SK-N-SH (cell line): ENCODE measurements around the gene MOCS3. TPM values are rescaled to one million over a fixed set of nuclear protein-coding genes. Genes with fewer than 3 reads are reported as not detected.

ENCODE experiments used
- CTCF ChIA-PET: fragments of 300-600, 350-600 bp; formaldehyde crosslinking; extraction: SDS; loops from one replicate; lab custom pipeline; 2021; lab: Yijun Ruan, JAX
- POLR2A ChIA-PET: fragments of 350-600 bp; sonication (Branson Sonifier 250); formaldehyde crosslinking; extraction: SDS; loops from one replicate; lab custom pipeline; 2020; ENCODE audit warnings: antibody characterized with exemption, inconsistent platforms; lab: Yijun Ruan, JAX
- DNase-seq: peaks from one replicate; pipeline ENCODE4 v3.0.0; 2012
- H2AFZ ChIP-seq: fragments of 200-600 bp; sonication (generic); 2 replicates; pipeline ENCODE4 v1.8.1; 2016; ENCODE audit warnings: antibody characterized with exemption, mild to moderate bottlenecking, low read depth
- H3F3A ChIP-seq: fragments of 200-600 bp; sonication (generic); replicated peaks from 2 replicates; pipeline ENCODE3; 2016; ENCODE audit warnings: antibody characterized with exemption, mild to moderate bottlenecking; ENCODE audit not compliant: insufficient read depth
- H3K27ac ChIP-seq, 2 experiments: fragments of 200-500 bp in 1 of 2; fragments of 200-600 bp in 1 of 2; sonication (Bioruptor generic) in 1 of 2; sonication (generic), shearing (Covaris generic) in 1 of 2; 2 replicates each; pipeline versions ENCODE4 v1.5.1 to v1.6.1; 2014 to 2016; ENCODE audit warnings: low read depth in 2 of 2, inconsistent platforms in 1 of 2, low read length in 1 of 2, mild to moderate bottlenecking in 1 of 2, mixed read lengths in 1 of 2
- H3K27me3 ChIP-seq: fragments of 200-600 bp; sonication (generic), shearing (Covaris generic); 2 replicates; pipeline ENCODE4 v1.6.1; 2016; ENCODE audit warnings: mixed run types; ENCODE audit not compliant: insufficient read depth
- H3K36me3 ChIP-seq, 2 experiments: fragments of 200-500 bp in 1 of 2; fragments of 200-600 bp in 1 of 2; sonication (Bioruptor generic) in 1 of 2; sonication (generic) in 1 of 2; replicated peaks in 1 of 2; 2 replicates each; pipeline versions ENCODE3 to v1.5.1; 2014 to 2016; ENCODE audit warnings: low read length in 1 of 2, mild to moderate bottlenecking in 1 of 2; ENCODE audit not compliant: insufficient read depth in 2 of 2, control insufficient read depth in 1 of 2
- H3K4me1 ChIP-seq, 2 experiments: fragments of 200-500 bp in 1 of 2; fragments of 200-600 bp in 1 of 2; sonication (Bioruptor generic) in 1 of 2; sonication (generic), shearing (Covaris generic) in 1 of 2; 2 replicates each; pipeline versions ENCODE4 v1.5.1 to v1.6.1; 2014 to 2016; ENCODE audit warnings: low read depth in 1 of 2, low read length in 1 of 2, mixed run types in 1 of 2; ENCODE audit not compliant: insufficient read depth in 2 of 2, control insufficient read depth in 1 of 2
- H3K4me2 ChIP-seq: fragments of 200-600 bp; sonication (generic), shearing (Covaris generic); 2 replicates; pipeline ENCODE4 v1.6.1; 2017; ENCODE audit warnings: mixed run types
- H3K4me3 ChIP-seq, 2 experiments: fragments of 200-500 bp in 1 of 2; fragments of 200-600 bp in 1 of 2; sonication (Bioruptor generic) in 1 of 2; sonication (generic), shearing (Covaris generic) in 1 of 2; 2 replicates each; pipeline versions ENCODE4 v1.5.1 to v1.8.1; 2014 to 2016; ENCODE audit warnings: low read depth in 2 of 2, inconsistent platforms in 1 of 2, low read length in 1 of 2, mild to moderate bottlenecking in 1 of 2, mixed read lengths in 1 of 2, moderate library complexity in 1 of 2
- H3K79me2 ChIP-seq: fragments of 200-600 bp; sonication (generic); 2 replicates; pipeline ENCODE4 v1.8.1; 2017; ENCODE audit warnings: mild to moderate bottlenecking; ENCODE audit not compliant: insufficient read depth
- H3K9ac ChIP-seq: fragments of 200-600 bp; sonication (generic); 2 replicates; pipeline ENCODE4 v1.6.1; 2017; ENCODE audit warnings: mixed run types
- H3K9me2 ChIP-seq: fragments of 200-600 bp; sonication (generic); 2 replicates; pipeline ENCODE4 v1.6.1; 2017; ENCODE audit warnings: mixed run types
- H3K9me3 ChIP-seq: fragments of 200-600 bp; sonication (generic); 2 replicates; pipeline ENCODE4 v1.6.1; 2017; ENCODE audit warnings: mixed run types, mild to moderate bottlenecking, moderate library complexity
- H4K20me1 ChIP-seq: fragments of 200-600 bp; sonication (generic); 2 replicates; pipeline ENCODE4 v1.6.1; 2017; ENCODE audit warnings: mild to moderate bottlenecking, mixed run types; ENCODE audit not compliant: insufficient read depth
- CTCF ChIP-seq: fragments of 200-600 bp; sonication (generic); IDR thresholded peaks from 2 replicates; pipeline ENCODE4 v1.6.1; 2017; ENCODE audit warnings: antibody characterized with exemption, mild to moderate bottlenecking, moderate library complexity
- ELF1 ChIP-seq: IDR thresholded peaks from 2 replicates; pipeline ENCODE4 v1.4.0; 2012
- FOXJ3 ChIP-seq: sonication (generic); formaldehyde crosslinking; IDR thresholded peaks from 2 replicates; pipeline ENCODE4 v1.5.1; 2020; ENCODE audit warnings: mild to moderate bottlenecking, missing genetic modification reagents
- GABPA ChIP-seq: IDR thresholded peaks from 2 replicates; pipeline ENCODE4 v1.4.0; 2012; ENCODE audit warnings: low read depth, mild to moderate bottlenecking
- MAX ChIP-seq: IDR thresholded peaks from 2 replicates; pipeline ENCODE4 v1.4.0; 2012; ENCODE audit warnings: low read depth
- MEF2A ChIP-seq: IDR thresholded peaks from 2 replicates; pipeline ENCODE4 v1.4.0; 2012; ENCODE audit warnings: low read depth, borderline replicate concordance
- MXI1 ChIP-seq: IDR thresholded peaks from 2 replicates; pipeline ENCODE4 v1.6.1; 2012; ENCODE audit warnings: mild to moderate bottlenecking, low read depth, low read length, improper control_type of control experiment
- NFIC ChIP-seq: IDR thresholded peaks from 2 replicates; pipeline ENCODE4 v1.4.0; 2012; ENCODE audit warnings: borderline replicate concordance
- NRF1 ChIP-seq: IDR thresholded peaks from 2 replicates; pipeline ENCODE4 v1.6.1; 2012; ENCODE audit warnings: low read depth, mild to moderate bottlenecking, low read length
- POLR2AphosphoS5 ChIP-seq: IDR thresholded peaks from 2 replicates; pipeline ENCODE4 v1.6.1; 2012; ENCODE audit warnings: low read depth, low read length
- RFX5 ChIP-seq: IDR thresholded peaks from 2 replicates; pipeline ENCODE4 v1.6.1; 2012; ENCODE audit warnings: mild to moderate bottlenecking, improper control_type of control experiment, low read length
- TAF1 ChIP-seq: IDR thresholded peaks from 2 replicates; pipeline ENCODE4 v1.6.1; 2012; ENCODE audit warnings: low read depth, mild to moderate bottlenecking, low read length, moderate library complexity, borderline replicate concordance
- TCF12 ChIP-seq: IDR thresholded peaks from 2 replicates; pipeline ENCODE4 v1.4.0; 2012
- YY1 ChIP-seq: IDR thresholded peaks from 2 replicates; pipeline ENCODE4 v1.4.0; 2012; ENCODE audit warnings: low read depth, mild to moderate bottlenecking
- WGBS: methylation state at CpG from one replicate; pipeline ENCODE4 v1.1.6; 2017; ENCODE audit warnings: low lambda C conversion rate; 5-methylcytosine and 5-hydroxymethylcytosine counted together
- polyA plus RNA-seq, 3 experiments: library from polyadenylated mRNA; depleted of rRNA; stranded (reverse); fragments of >200 nt; gene quantifications; 2 replicates each; pipeline ENCODE4 v1.2.3, GENCODE V29; 2012

MOCS3 gene
- polyA plus RNA-seq, 1 of the 3 experiments (the other 2 are of a cell fraction) = 4.0 TPM

- TF ChIP-seq GABPA = no peak
- TF ChIP-seq RFX5 = no peak
- no peak for TF ChIP-seq POLR2AphosphoS5
- no peak for TF ChIP-seq TCF12
These were observed 44.0 kb downstream of the MOCS3 start (continued) for GRCh38 chr20:51002633-51003032.

- Histone ChIP-seq H3K9me2 (no peaks in the 10 kb centered on the region), H3K9me3 (no peaks in the 10 kb centered on the region), H2AFZ (no peak overlapping the region), H3K79me2 (no peaks in the 10 kb centered on the region; the same call in 1 of the 2 replicates), H3K9ac (no peak overlapping the region), H3K36me3 (no peaks in the 10 kb centered on the region), H3K27me3 (no peaks in the 10 kb centered on the region), H3F3A (no peaks in the 10 kb centered on the region), H3K27ac (no peak overlapping the region), H3K4me3 (no peak overlapping the region), H3K4me1 (no peaks in the 10 kb centered on the region), H4K20me1 (no peaks in the 10 kb centered on the region), H3K4me2 (no peak overlapping the region)
- ChIA-PET CTCF (interaction anchor here (0.6 to 4.4 kb wide), 4 partner anchors 10 to 302 kb away, joined by 3 to 23 read pairs (median 4); no protein-coding TSS in a partner anchor), POLR2A (no interaction called here)
- no peak for DNase-seq
- TF ChIP-seq MAX (no peak), TCF12 (no peak), NRF1 (no peak), GABPA (no peak), MXI1 (no peak), NFIC (no peak), POLR2AphosphoS5 (no peak), MEF2A (no peak), ELF1 (no peak), YY1 (no peak), TAF1 (no peak)
- WGBS = 85% methylated on average over 15 of the region's 21 CpGs
These were observed 45.1 kb downstream of the MOCS3 start for GRCh38 chr20:51003753-51004152.

GRCh38 chr20:51004305-51004727 is 45.7 kb downstream of the MOCS3 start:
- H3K4me3 ChIP-seq = no peak overlapping the region
- 88% methylated on average over 43 of the region's 44 CpGs for WGBS
- no peak overlapping the region for H3K27ac ChIP-seq
- no peaks in the 10 kb centered on the region for H3K27me3 ChIP-seq
- ChIA-PET POLR2A (no interaction called here), CTCF (interaction anchor here (0.6 kb wide), 1 partner anchor 11 kb away, joined by 5 read pairs; no protein-coding TSS in a partner anchor)
- H3F3A ChIP-seq = no peaks in the 10 kb centered on the region
- H3K79me2 ChIP-seq = no peaks in the 10 kb centered on the region; the same call in 1 of the 2 replicates
- H3K9me2 ChIP-seq = no peaks in the 10 kb centered on the region
- no peak overlapping the region for H3K9ac ChIP-seq
- no peaks in the 10 kb centered on the region for H3K9me3 ChIP-seq
- DNase-seq = no peak
- no peak overlapping the region for H3K4me2 ChIP-seq
- no peaks in the 10 kb centered on the region for H4K20me1 ChIP-seq
- no peak overlapping the region for H2AFZ ChIP-seq
- TF ChIP-seq YY1 = no peak
- TF ChIP-seq CTCF = no peak
- TF ChIP-seq FOXJ3 = no peak
- TF ChIP-seq ELF1 = no peak
- no peaks in the 10 kb centered on the region for H3K4me1 ChIP-seq
- no peaks in the 10 kb centered on the region for H3K36me3 ChIP-seq
